Measurements from ENCODE around the gene C1QTNF7. TPM values are rescaled to one million over a fixed set of nuclear protein-coding genes. Genes with fewer than 3 reads are reported as not detected.

The C1QTNF7 gene
- total RNA-seq, 2 donors from 2014 or later: not detected

DNA sequence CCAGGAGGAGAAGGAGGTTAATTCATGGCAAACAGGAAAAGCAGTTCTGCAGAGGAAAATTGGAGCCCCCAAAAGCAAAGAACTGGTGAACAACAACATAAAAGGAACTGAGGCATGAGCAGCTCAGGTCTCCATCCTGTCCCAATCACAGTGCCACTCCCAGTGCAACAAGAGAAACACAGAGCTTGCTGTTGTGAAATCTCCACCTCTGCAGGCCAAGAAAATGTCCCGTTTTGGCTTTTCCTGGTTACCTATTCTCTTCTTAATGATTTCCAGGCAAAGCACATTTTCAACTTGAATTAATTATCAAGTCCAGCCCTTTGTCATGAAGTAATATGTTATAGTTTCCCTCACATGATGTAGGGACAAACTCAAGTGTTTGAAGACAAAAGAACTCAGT is 778 bp downstream of the C1QTNF7 start:
- TF ChIP-seq, protein P1, sequence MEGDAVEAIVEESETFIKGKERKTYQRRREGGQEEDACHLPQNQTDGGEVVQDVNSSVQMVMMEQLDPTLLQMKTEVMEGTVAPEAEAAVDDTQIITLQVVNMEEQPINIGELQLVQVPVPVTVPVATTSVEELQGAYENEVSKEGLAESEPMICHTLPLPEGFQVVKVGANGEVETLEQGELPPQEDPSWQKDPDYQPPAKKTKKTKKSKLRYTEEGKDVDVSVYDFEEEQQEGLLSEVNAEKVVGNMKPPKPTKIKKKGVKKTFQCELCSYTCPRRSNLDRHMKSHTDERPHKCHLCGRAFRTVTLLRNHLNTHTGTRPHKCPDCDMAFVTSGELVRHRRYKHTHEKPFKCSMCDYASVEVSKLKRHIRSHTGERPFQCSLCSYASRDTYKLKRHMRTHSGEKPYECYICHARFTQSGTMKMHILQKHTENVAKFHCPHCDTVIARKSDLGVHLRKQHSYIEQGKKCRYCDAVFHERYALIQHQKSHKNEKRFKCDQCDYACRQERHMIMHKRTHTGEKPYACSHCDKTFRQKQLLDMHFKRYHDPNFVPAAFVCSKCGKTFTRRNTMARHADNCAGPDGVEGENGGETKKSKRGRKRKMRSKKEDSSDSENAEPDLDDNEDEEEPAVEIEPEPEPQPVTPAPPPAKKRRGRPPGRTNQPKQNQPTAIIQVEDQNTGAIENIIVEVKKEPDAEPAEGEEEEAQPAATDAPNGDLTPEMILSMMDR (conservative IDR thresholded peaks at IDR 0.05): no peak
- Histone ChIP-seq H3K4me3 (ENCODE audit: low read length) (no peak overlapping the region), H3K4me1 (ENCODE audit: control insufficient read depth, insufficient read depth, low read length) (no peaks in the 10 kb centered on the region), H3K27me3 (ENCODE audit: control insufficient read depth, insufficient read depth, low read length, poor library complexity, severe bottlenecking) (no peaks in the 10 kb centered on the region), H3K27ac (ENCODE audit: low read depth, low read length) (no peak overlapping the region), H3K9me3 (ENCODE audit: control insufficient read depth, low read length) (no peaks in the 10 kb centered on the region), H3K36me3 (ENCODE audit: control insufficient read depth, insufficient read depth, low read length) (no peaks in the 10 kb centered on the region), H3K9ac (ENCODE audit: extremely low read depth, low read length, poor library complexity, severe bottlenecking) (no peak overlapping the region)
- 83 to 93% methylated on average over 1 of the region's 1 CpG for WGBS, 2 experiments (ENCODE audit: insufficient coverage in 1 of 2, insufficient read length in 1 of 2)
- Mint-ChIP-seq H3K4me1 (no peaks in the 10 kb centered on the region), H3K4me3 (no peak overlapping the region), H3K27ac (no peak overlapping the region), H3K36me3 (ENCODE audit: low read depth) (no peaks in the 10 kb centered on the region), H3K9me3 (no peaks in the 10 kb centered on the region), H3K27me3 (ENCODE audit: insufficient read depth) (no peaks in the 10 kb centered on the region)
- DNase-seq: no peak

DNA sequence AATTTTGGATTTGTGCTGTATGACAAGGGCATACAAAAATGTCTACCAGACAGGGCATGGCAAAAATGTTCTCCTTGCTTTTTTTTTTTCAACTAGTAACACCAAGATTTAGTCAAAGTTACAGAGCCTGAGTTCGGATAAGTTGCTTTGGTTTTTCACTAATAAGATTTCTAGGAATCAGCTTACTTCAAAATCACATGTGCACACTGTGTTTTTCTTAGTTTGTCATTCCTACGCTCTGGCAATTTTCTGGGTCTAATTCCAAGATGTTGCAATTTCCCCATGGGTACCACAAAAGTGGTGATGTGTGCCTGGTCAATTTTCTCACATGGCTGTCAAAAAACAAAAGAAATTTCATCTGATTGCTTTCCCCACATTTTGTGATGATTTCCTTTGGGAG is 6.3 kb downstream of the C1QTNF7 start:
- H3K4me1 Mint-ChIP-seq: no peaks in the 10 kb centered on the region
- 89 to 100% methylated on average over 1 to 2 of the region's 2 CpGs for WGBS, 2 experiments (ENCODE audit: insufficient coverage in 1 of 2, insufficient read length in 1 of 2)

DNA sequence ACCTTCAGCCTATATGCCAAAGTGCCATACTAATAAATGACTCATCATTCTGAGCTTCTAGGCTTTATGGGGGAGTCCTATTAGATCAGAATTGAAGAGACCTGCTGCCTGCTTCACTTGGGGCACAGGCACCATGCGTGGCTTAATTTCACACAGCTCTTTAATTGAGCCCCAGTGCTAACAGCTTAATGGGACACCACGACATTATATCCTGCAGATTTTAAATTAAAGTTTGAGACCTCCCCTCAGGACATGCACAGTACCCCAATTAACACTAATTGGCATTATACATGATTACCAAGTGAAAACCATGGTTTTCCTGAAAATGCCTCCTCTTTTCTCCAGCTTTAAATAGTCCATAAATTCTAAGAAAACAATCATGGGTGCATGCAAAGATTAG is 6.8 kb downstream of the C1QTNF7 start:
- Mint-ChIP-seq H3K36me3 (ENCODE audit: low read depth) (no peaks in the 10 kb centered on the region), H3K4me3 (no peak overlapping the region), H3K4me1 (no peaks in the 10 kb centered on the region), H3K27me3 (ENCODE audit: insufficient read depth) (no peaks in the 10 kb centered on the region), H3K27ac (no peak overlapping the region), H3K9me3 (no peaks in the 10 kb centered on the region)
- Histone ChIP-seq H3K9me3 (ENCODE audit: control insufficient read depth, low read length) (no peaks in the 10 kb centered on the region), H3K36me3 (ENCODE audit: control insufficient read depth, insufficient read depth, low read length) (no peaks in the 10 kb centered on the region), H3K27me3 (ENCODE audit: control insufficient read depth, insufficient read depth, low read length, poor library complexity, severe bottlenecking) (no peaks in the 10 kb centered on the region), H3K27ac (ENCODE audit: low read depth, low read length) (no peak overlapping the region), H3K4me3 (ENCODE audit: low read length) (no peak overlapping the region), H3K4me1 (ENCODE audit: control insufficient read depth, insufficient read depth, low read length) (no peaks in the 10 kb centered on the region), H3K9ac (ENCODE audit: extremely low read depth, low read length, poor library complexity, severe bottlenecking) (no peak overlapping the region)
- TF ChIP-seq, protein P1 (conservative IDR thresholded peaks at IDR 0.05): no peak
- DNase-seq: no peak
- 87 to 91% methylated on average over 2 of the region's 2 CpGs for WGBS, 2 experiments (ENCODE audit: insufficient coverage in 1 of 2, insufficient read length in 1 of 2)

More for the DNA sequence above, 6.3 kb downstream of the C1QTNF7 start:
- Histone ChIP-seq H3K4me1 (ENCODE audit: control insufficient read depth, insufficient read depth, low read length) (no peaks in the 10 kb centered on the region), H3K36me3 (ENCODE audit: control insufficient read depth, insufficient read depth, low read length) (no peaks in the 10 kb centered on the region), H3K9ac (ENCODE audit: extremely low read depth, low read length, poor library complexity, severe bottlenecking) (no peak overlapping the region), H3K4me3 (ENCODE audit: low read length) (no peak overlapping the region), H3K9me3 (ENCODE audit: control insufficient read depth, low read length) (no peaks in the 10 kb centered on the region), H3K27ac (ENCODE audit: low read depth, low read length) (no peak overlapping the region), H3K27me3 (ENCODE audit: control insufficient read depth, insufficient read depth, low read length, poor library complexity, severe bottlenecking) (no peaks in the 10 kb centered on the region)
- H3K27ac Mint-ChIP-seq: no peak overlapping the region
- H3K27me3 Mint-ChIP-seq (ENCODE audit: insufficient read depth): no peaks in the 10 kb centered on the region
- no peak overlapping the region for H3K4me3 Mint-ChIP-seq
- no peaks in the 10 kb centered on the region for H3K9me3 Mint-ChIP-seq
- no peak for DNase-seq
- no peaks in the 10 kb centered on the region for H3K36me3 Mint-ChIP-seq (ENCODE audit: low read depth)
- TF ChIP-seq, protein P1 (conservative IDR thresholded peaks at IDR 0.05): no peak

Data from endodermal cell (in vitro differentiated cells).